Cardiac septum (tissue), 1 donor: ENCODE data around the gene DAB2IP. TPM values are rescaled to one million over a fixed set of nuclear protein-coding genes. Genes with fewer than 3 reads are reported as not detected.
"Not testable (repeated sequence)": the region's sequence is repeated elsewhere in the genome, so short reads cannot be mapped to it uniquely, and the experiment has no call there.

Experiments used
- DNase-seq: peaks from one replicate; pipeline ENCODE4 v3.0.0-alpha.2; 2020; ENCODE audit warnings: low spot score
- intact Hi-C: fragments of 100-400 bp; cut with DNase I; formaldehyde crosslinking; loops from one replicate; pipeline ENCODE4 v1.14.0; 2022
- total RNA-seq: library from RNA; stranded (reverse); fragmentation: NEBNext Ultra II Directional; extraction: Animal tissue kit (Norgen Biotek cat#: 25700); gene quantifications from one replicate; pipeline ENCODE4 v1.2.1, GENCODE V29; 2021
- donor health status: DM: no; HTN: no; CAD: no.

DAB2IP gene
- total RNA-seq, 1 donor from 2014 or later: 60.3 TPM

DNA sequence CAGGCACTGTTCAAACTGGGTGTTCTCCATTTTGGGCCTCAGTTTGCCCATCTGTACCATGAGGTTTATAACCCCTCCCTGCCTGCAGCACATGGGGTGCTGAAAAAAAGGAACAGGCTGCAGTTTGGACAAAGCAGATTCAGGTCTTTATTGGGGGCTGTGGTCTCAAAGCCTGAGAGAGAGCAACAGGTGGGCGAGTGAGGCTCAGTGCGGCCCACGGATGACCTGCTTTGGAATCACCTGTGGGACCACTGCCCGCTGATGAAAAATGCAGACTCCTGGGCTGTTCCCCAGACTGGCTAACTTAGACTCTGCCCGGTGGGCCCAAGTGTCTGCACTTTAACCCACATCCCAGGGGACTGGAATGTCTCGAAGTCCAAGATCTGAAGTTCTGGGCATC lies 11.8 kb upstream of the DAB2IP start:
- intact Hi-C loops: loop anchor here (5.0 kb wide), 2 partner anchors 53 to 353 kb away; no protein-coding TSS in a partner anchor
- DNase-seq: no peak

DNA sequence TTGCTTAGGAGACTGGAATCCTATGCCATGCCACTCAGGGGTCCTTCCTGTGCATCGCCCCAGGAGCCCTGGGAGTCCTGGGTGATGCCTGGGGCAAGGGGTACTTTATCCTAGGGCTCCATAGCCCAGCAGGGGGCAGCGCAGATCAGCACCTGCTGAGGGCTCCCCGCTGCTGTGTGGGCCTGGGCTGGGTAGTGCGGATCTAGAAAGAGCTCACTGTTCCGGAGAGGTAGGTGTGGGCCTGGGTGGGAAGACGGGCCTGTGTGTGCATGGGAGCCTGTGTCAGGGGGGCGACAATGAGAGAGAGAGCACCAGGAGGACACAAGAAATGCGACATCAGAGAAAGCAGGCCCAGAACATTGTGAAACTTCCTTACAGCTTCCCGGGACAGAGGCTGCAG lies 11.4 kb upstream of the DAB2IP start:
- DNase-seq: peak; percentile 83
- intact Hi-C loops: loop anchor here (5.0 kb wide), 1 partner anchor 52 kb away; no protein-coding TSS in a partner anchor

DNA sequence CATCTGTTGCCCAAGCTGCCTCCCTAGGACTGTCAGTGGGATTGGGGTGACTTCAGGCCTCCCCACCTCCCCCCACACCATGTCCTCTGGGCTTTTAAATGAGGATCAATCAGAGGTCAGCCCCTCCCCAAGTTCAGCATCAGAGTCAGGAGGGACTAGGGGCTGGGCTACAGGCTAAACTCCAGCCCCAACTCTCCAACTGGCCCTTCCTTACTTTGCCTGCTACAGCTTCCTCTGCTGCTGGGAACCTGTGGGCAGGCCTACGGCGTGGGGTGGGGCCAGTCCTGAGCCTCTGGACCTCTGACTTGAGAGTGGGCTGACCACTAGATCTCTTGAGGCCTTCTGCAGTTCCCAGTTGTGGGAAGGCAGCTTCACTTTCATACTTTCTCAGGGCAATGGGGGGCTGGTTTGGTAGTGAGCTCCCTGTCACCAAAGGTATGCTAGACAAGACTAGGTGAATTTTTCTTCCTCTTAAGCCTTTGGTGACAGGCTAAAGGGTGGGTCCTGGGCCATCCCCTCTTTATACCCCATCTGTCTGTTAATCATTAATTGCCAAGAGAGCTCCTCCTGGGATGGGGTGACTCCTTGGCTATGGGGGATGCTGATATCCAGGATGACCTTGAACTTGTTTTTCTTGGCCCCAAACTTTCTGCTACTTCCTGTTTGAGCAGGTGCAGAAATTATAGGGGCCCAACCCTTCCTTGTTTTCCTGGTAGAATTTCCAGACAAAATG lies 10.8 kb upstream of the DAB2IP start:
- intact Hi-C loops: loop anchor here (5.0 kb wide), 1 partner anchor 52 kb away; no protein-coding TSS in a partner anchor
- no peak for DNase-seq

DNA sequence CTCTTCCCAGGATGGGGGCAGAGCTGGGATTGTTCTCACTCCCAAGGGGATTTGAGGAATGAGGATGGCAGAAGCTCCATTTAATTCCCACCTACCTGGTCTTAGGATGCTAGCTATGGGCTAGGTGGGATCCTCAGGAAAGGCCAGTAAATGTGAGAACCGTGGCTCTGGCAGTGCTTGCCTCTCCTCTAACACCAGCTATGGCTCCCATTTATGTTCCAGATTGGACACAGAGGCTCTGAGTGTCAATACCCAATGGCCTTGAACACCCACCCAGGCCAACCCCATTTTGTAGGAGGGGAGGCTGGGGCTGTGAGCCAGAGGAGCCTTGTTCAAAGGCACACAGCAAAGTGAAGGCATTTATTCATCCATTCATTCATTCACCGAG lies 10.2 kb upstream of the DAB2IP start:
- intact Hi-C loops: loop anchor here (5.0 kb wide), 1 partner anchor 51 kb away; no protein-coding TSS in a partner anchor
- DNase-seq: no peak

DNA sequence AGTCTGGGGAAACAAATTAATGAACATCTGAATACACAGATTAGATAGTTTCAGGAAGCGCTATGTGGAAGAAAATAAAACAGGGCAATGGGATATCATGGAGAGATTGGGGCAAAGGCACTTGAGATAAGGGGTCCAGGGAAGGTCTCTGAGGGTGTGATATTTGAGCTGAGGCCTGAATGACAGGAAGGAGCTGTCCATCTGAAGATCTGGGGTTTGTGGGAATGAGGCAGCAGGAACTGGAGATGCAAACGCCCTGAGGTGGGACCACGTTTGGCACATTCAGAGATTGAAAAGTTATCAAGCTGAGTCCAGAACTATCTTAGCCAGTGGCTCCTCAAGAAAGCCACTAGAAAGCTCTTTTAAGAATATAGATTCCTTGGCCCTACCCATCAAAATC lies 8.7 kb upstream of the DAB2IP start:
- intact Hi-C loops: loop anchor here (5.0 kb wide), 1 partner anchor 50 kb away; no protein-coding TSS in a partner anchor
- DNase-seq: no peak

DNA sequence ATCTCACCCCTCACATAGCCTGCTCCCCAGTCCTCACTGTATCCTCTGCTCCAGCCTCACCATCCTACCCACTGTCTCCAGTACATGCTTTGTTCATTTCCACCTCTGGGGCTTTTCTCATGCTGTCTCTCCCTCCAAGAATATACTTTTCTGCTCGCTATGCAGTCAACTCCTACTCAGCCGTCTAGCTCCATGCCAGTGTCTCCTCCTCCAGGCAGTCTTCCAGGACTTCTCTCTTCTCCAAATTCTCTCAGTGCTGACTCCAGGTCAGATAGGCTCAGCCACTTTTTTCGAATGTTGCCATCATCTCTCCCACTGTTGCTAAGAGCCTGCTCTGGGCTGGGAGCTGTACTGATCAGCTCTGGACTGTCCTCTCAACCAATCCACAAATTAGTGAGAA lies 8.0 kb upstream of the DAB2IP start:
- no peak for DNase-seq
- intact Hi-C loops: loop anchor here (5.0 kb wide), 1 partner anchor 49 kb away; no protein-coding TSS in a partner anchor

DNA sequence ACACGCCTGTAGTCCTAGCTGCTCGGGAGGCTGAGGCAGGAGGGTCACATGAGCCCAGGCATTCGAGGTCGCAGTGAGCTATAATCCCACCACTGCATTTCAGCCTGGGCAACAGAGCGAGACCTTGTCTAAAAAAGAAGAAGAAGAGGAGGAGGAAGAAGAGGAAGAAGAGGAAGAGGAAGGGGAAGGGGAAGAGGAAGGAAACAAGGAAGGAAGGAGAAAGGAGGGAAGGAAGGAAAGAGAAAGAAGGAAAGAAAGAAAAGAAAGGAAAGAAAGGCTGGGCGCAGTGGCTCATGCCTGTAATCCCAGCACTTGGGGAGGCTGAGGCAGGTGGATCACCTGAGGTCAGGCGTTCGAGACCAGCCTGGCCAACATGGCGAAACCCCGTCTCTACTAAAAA lies 7.4 kb upstream of the DAB2IP start:
- not testable (repeated sequence) for DNase-seq
- intact Hi-C loops: loop anchor here (5.0 kb wide), 1 partner anchor 48 kb away; no protein-coding TSS in a partner anchor

DNA sequence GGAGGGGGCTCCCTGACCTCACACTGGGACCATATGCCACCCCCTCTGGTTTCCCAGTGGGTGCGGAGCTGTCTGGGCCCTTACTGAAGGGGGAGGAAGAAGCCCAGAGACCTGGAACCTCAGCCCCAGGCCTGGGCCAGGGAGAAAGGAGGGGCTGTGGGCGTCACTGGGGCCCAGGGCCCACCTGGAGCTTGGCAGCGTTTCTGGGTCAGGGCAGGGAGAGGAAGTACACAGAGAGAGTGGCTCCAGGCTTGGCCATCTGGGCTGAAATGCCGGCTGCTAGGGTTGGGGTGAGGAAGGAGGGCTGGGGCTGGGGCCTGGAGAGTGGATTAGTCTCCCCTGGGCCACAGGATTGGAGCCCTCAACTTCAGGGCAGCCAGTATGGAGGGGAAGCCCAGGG lies 6.4 kb upstream of the DAB2IP start:
- no peak for DNase-seq
- intact Hi-C loops: no loop called here

DNA sequence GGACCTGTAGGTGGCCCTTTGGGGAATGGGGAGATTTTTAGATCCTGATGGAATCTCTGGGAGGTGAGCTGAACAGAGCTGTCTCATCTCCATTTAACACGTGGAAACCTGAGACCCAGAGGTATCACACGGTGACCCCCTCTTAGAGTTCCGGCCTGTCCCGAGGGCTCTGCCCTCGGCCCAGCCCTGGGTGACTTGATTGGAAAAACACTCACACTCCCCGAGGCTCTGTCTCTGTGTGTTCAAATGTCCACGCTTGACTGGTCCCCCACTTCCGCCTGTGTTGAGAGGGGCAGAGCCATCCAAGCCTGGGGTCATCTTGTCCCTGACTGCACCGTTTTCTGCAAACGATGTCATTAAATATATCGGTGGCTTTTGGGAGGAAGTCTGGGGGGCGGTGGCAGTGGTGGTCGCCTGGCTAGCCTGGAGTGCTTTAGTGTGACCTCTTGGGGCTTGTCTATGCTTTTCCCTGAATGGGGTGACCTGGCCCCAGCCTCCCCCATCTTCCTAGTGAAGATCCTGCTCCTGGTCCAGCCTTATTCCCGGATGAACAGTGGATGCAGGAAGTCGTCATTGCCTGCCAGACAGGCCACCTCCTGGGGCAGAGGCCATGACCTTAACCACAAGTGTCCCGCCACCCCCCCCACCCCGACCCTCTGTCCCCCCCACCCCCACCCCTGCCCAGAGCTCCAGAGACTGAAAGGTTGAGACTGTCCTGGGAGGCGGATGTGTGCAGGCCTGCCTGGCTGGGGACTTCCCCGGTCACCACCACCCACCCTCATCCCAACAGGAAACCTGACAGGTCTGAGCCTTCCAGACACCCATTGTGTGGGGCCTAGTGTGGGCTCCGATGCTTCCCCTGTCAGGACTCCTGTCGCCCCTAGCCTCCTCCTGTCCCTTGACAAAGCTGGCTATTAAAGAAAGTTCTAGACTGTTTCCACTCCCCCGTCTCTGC lies 5.3 kb upstream of the DAB2IP start:
- DNase-seq: no peak
- intact Hi-C loops: no loop called here

DNA sequence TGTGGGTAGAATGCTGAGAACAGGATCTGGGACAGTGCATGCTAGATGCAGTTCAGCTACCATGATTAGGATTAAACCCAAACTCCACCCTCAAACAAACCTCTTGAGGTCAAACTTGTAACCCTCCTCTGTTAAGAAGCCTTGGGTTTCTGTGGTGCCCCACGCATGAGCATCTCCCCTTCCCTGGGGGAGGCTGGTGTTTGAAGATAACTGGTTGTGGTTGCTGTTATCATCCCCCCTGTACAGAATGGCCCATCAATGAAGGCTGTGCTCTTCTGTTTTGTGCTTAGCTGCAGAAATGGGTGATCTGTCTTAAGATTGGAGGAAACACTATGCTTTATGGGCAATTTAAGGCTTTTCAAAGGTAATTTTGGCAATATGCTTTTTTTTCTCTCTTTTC lies 4.4 kb upstream of the DAB2IP start:
- DNase-seq: no peak
- intact Hi-C loops: no loop called here

DNA sequence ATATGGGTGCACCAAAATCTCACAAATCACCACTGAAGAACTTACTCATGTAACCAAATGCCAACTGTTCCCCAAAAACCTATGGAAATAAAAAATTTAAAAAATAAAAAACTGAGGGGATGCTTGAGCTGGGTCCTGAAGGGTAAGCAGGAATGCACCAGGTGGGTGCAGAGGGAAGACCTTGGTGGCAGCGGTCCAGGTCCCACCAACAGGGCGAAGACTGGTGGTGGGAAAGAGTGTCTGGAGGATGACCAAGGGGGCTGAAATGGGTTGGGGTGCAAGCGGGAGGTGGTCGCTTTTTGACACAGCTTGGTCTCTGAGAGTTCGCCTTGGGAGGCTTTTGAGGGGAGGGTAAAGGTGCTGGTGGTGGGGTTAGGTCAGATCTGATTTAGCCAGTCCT lies 3.3 kb upstream of the DAB2IP start:
- intact Hi-C loops: no loop called here
- no peak for DNase-seq

DNA sequence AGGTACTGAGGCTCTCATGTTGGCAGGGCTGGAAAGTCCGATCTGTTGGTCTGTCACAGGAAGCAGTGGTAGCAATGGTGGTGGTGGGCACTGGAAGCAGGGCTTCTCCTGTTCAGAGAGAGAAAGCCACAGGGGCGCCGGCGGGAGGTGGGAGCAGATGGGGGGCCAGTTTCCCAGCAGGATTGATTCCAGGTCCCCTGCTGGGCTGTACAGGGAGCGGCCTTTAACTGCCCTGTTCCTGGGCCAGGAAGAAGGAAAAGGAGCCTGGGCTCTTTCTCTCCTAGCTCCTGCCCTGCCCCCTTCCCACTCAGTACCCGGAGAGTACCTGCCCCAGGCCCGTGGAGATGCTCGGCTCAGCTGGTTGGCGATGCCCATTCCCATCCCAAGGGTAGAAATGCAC lies 2.6 kb upstream of the DAB2IP start:
- DNase-seq: no peak
- intact Hi-C loops: no loop called here

DNA sequence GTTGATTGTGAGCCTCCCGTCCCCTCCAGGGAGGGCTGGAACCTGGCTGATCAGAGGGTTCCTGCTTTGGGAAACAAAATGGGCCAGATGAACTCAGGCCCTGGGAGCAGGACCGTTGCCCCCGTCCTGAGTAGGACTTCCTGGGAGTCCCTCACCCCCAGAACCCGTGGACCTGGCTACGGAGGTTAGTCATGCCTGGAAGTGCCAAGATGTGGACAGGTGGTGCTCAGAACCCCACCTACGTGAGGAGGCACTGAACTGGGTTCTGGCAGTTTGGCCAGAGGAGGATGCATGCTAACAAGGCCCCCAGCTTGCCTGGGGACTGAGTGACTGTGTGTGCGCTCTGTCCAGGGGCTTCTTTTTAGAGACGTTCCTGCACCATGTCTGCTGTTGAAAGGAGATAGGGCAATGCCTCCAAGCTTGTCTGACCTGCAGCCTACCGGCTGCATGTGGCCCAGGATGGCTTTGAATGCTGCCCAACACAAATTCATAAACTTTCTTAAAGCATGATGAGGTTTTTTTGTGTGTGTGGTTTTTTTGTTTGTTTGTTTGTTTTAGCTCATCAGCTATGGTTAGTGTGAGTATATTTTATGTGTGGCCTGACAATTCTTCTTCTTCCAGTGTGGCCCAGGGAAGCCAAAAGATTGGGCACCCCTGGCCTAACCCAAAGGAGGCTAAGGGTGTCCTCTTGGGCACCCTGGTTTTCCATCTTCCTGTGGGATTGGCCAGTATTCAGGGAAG lies 1.8 kb upstream of the DAB2IP start:
- intact Hi-C loops: loop anchor here (5.0 kb wide), 1 partner anchor 42 kb away; no protein-coding TSS in a partner anchor

DNA sequence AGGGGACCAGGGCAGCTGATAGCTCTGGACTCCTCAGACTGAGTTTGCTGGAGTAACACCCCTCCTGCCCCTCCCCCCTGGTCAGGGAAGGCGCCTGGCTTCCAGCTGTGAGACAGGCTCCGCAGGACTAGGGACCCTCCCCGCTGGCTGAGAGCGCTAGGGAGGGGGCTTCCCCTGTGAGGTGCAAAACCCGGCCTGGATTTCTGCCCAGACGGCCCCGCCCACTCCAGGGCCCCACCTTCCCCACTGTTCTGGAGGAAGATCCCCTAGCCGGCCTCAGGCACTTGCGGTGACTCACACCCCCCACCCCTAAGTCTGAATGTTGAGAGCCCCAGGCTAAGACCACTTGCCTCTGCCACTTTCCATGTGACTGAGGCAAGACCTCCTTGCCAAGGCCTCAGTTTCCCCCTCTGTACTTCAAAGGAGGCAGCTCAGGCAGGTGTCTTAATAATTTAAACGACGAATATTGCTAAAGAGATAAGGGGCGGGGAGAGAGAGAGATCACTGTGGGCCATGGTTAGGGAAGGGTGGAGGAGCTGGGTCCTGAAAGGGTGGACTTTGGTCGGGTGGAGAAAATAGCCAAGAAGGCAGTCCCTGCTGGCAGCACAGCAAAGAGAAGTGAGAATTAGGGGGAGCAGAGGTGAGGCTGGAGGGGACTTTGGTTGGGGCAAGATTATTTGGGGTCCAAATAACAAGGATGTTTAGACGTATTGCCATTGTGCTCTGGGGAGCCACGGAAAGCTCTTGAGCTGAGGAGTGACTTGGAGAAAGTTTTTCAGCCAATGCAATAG lies 1.0 kb upstream of the DAB2IP start:
- intact Hi-C loops: loop anchor here (5.0 kb wide), 1 partner anchor 43 kb away; no protein-coding TSS in a partner anchor
- DNase-seq: no peak

More for the DNA sequence above, 1.8 kb upstream of the DAB2IP start:
- DNase-seq: no peak

DNA sequence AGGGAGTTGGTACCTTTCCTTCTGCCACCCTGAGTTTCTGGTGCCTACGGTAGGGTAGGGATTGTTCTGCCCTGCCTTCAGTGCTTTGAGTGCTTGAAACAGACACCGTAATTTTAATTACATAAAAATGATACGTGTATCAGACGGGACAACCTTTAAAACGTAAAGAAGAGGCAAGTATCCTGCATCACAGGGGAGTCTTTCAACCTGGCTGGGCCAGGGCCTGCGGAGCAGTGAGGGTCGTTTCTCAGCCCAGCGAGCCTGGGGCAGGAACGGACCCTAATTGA lies 483 bp upstream of the DAB2IP start:
- DNase-seq: no peak
- intact Hi-C loops: loop anchor here (5.0 kb wide), 1 partner anchor 44 kb away; no protein-coding TSS in a partner anchor

DNA sequence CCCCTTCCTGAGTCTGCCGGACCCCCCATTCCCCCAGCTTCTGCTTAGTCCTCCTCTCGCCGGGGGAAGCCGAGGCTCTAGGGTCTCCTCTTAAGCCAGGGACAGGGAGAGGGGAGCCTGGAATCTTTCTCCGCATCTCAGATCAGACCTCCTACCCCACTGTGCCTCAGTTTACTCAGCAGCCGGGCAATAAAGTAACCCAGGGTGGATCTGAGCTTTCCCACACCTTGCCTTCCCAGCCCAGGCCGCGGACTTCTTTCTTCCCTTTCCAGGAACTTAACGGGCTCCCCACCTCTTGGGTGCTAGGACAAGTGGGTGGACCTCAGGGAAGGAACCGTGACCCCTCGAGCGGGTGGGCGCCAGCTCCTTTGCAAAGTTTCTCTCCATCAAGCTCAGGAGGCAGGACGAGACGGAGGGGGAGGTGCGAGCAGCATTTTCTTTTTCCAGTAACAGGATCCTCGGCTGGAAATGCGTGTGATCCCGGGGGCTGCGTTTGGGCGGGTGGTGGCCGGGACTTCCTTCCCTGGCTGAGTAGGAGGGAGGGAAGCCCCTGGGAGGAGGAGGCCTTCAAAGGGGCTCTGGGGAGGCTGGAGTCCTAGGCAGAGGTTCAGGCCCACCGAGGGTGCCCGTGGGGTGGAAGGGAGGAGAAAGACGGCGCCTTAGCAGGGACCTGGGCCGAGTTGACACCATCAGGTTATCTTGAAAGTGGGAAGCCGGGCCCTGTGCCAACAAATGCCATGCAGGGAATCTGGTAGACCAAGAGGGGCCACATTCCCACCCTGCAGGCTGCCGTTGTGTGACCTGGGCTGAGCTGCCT lies 795 bp downstream of the DAB2IP start:
- intact Hi-C loops: loop anchor here (5.0 kb wide), 1 partner anchor 45 kb away; no protein-coding TSS in a partner anchor
- no peak for DNase-seq

DNA sequence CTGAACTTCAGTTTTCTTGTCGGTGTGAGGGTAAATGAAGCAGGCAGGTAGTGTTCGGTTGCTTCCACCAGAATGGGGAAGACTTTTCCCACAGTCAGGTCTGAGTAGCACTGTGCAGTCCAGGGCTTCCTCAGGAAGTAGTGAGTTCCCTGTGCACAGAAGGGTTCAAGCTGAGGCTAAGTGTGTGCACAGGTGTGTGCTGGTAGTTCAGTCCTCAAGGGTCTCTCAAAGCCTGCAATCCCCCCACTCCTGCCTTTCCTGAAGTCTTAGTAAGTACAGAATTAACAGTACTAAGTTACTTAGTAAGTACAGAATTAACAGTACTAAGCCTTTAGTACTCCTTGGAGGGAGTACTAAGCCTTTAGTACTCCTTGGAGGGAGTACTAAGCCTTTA lies 1.4 kb downstream of the DAB2IP start:
- no peak for DNase-seq
- intact Hi-C loops: loop anchor here (5.0 kb wide), 1 partner anchor 46 kb away; no protein-coding TSS in a partner anchor
